Thoracic aorta (tissue), 2 donors: ENCODE data around the gene ANKRD42. TPM values are rescaled to one million over a fixed set of nuclear protein-coding genes. Genes with fewer than 3 reads are reported as not detected.

Source experiments
- ATAC-seq: fragments of 150-250 bp; one replicate; pipeline ENCODE4 v1.8.0; 2017; ENCODE audit warnings: low read depth; ENCODE audit not compliant: insufficient number of reproducible peaks, low FRiP score
- DNase-seq: peaks from one replicate; pipeline ENCODE4 v3.0.0-alpha.2; 2020; ENCODE audit warnings: low spot score
- H3K27ac ChIP-seq, 2 donors: fragments of 200-600 bp; sonication (generic); 1 replicate in 1 of 2; 2 replicates in 1 of 2; pipeline ENCODE4 v1.5.1; 2016; ENCODE audit warnings: mild to moderate bottlenecking in 2 of 2, moderate library complexity in 2 of 2
- H3K27me3 ChIP-seq: fragments of 200-600 bp; sonication (generic); replicated peaks from 2 replicates; pipeline ENCODE4 v1.6.0; 2016; ENCODE audit warnings: mild to moderate bottlenecking; ENCODE audit not compliant: insufficient read depth
- H3K36me3 ChIP-seq: fragments of 200-600 bp; sonication (generic); one replicate; pipeline ENCODE4 v1.5.1; 2016
- H3K4me1 ChIP-seq, 2 donors: fragments of 200-600 bp; sonication (generic); 1 replicate in 1 of 2; 2 replicates in 1 of 2; pipeline versions ENCODE4 v1.5.1 to v1.6.0; 2016; ENCODE audit warnings: low read depth in 2 of 2, mild to moderate bottlenecking in 1 of 2; ENCODE audit not compliant: control insufficient read depth in 1 of 2
- H3K4me3 ChIP-seq: fragments of 200-600 bp; sonication (generic); 2 replicates; pipeline ENCODE4 v1.5.1; 2016; ENCODE audit warnings: mild to moderate bottlenecking
- H3K9me3 ChIP-seq: fragments of 200-600 bp; sonication (generic); 2 replicates; pipeline ENCODE4 v1.5.1; 2016
- total RNA-seq, 2 donors: library from RNA; depleted of rRNA; stranded (reverse); fragments of >200 nt; gene quantifications; one replicate each; pipeline versions ENCODE4 v1.1.0 to v1.2.3, GENCODE V29; 2016
- TF ChIP-seq, protein P1 (sequence below): fragments of 200-600 bp; sonication (generic); IDR thresholded peaks from one replicate; pipeline ENCODE4 v1.5.1; 2019; ENCODE audit warnings: antibody characterized with exemption

ANKRD42 gene
- total RNA-seq, 2 donors from 2014 or later = 11.6 to 25.6 TPM

DNA sequence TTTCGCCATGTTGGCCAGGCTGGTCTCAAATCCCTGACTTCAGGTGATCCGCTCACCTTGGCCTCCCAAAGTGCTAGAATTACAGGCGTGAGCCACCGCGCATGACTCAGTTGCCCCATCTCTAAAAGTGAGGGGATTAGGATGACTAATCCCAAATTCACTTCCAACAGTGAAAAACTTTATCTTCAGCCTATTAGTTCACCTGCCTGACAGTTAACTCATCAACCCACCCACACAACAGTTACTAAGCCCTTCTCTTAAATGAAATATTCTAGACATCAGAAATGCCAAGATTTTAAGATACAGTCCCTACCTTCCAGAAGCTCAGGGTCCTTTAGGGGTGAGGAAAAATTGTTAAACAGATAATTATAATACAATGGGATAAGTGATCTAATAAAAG is 2.0 kb upstream of the ANKRD42 start:
- H3K4me3 ChIP-seq = no peak overlapping the region
- H3K27ac ChIP-seq = peak overlapping the region in 1 of 2 donors; percentile 8
- TF ChIP-seq, protein P1, sequence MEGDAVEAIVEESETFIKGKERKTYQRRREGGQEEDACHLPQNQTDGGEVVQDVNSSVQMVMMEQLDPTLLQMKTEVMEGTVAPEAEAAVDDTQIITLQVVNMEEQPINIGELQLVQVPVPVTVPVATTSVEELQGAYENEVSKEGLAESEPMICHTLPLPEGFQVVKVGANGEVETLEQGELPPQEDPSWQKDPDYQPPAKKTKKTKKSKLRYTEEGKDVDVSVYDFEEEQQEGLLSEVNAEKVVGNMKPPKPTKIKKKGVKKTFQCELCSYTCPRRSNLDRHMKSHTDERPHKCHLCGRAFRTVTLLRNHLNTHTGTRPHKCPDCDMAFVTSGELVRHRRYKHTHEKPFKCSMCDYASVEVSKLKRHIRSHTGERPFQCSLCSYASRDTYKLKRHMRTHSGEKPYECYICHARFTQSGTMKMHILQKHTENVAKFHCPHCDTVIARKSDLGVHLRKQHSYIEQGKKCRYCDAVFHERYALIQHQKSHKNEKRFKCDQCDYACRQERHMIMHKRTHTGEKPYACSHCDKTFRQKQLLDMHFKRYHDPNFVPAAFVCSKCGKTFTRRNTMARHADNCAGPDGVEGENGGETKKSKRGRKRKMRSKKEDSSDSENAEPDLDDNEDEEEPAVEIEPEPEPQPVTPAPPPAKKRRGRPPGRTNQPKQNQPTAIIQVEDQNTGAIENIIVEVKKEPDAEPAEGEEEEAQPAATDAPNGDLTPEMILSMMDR = no peak
- peaks cover 12 to 29% of the 10 kb centered on the region in 2 donors for H3K4me1 ChIP-seq
- DNase-seq (no peak), ATAC-seq (no peak)
- H3K9me3 ChIP-seq = no peaks in the 10 kb centered on the region
- no peaks in the 10 kb centered on the region for H3K27me3 ChIP-seq
- peaks cover 33% of the 10 kb centered on the region for H3K36me3 ChIP-seq

DNA sequence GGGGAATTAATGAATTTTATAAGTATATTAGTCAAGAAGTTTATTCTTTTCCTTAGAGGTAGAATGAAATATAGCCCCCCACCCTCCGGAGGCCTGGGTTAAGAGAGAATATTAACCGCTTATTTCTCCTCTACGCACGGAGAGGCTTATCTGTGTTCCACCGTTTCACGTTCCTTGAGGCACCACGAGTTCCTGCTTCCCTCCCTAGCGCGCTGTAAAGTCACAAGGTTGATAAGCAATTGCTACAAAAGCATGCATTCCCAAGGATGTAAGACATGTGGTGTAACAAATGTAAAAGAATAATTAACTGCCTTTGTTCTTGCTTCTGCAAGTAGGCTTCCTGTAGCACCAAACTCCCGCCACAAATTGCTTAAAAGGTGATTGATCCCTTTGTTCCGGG is 1.5 kb upstream of the ANKRD42 start:
- H3K36me3 ChIP-seq = peaks cover 29% of the 10 kb centered on the region
- TF ChIP-seq, protein P1 = no peak
- no peak for ATAC-seq
- no peaks in the 10 kb centered on the region for H3K27me3 ChIP-seq
- H3K4me3 ChIP-seq = peak overlapping the region; percentile 92
- no peaks in the 10 kb centered on the region for H3K9me3 ChIP-seq
- peaks cover 12 to 34% of the 10 kb centered on the region in 2 donors for H3K4me1 ChIP-seq
- DNase-seq = no peak
- H3K27ac ChIP-seq = peak overlapping the region in 1 of 2 donors; percentile 96

DNA sequence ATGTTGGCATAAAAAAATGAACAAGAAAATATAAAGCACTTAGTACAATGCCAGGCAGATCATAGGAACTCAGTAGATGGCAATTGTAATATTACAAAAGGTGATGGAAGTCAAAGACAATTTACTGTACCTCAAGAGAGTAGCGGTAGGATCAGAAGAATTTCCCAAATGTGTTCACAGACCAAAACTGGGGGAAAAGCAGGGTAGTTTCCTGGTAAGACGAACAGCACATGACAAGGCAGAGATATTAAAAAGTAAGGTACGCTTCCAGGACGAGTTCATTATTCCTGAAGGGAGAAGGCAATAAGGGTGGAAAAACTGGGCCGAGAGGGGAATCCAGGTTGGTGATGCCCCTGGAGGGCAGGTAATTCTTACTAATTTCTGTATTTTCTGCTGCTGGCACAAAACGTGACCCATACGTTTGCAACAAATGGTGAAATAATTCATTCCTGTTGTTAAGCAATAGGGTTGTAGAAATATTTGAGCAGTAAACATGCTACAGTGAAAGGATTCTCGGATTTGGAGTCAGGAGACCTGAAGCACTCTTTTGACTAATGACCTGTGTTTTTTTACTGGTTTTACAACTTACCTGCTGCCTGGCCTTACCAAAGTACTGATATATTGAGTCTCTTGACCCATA is 786 bp upstream of the ANKRD42 start:
- Histone ChIP-seq H3K27ac (peak overlapping the region; percentile 94 to 96), H3K27me3 (no peaks in the 10 kb centered on the region), H3K36me3 (peaks cover 26% of the 10 kb centered on the region), H3K4me1 (peaks cover 12 to 35% of the 10 kb centered on the region in 2 donors), H3K4me3 (peak overlapping the region; percentile 92), H3K9me3 (no peaks in the 10 kb centered on the region)
- no peak for ATAC-seq
- TF ChIP-seq, protein P1 = no peak
- no peak for DNase-seq

DNA sequence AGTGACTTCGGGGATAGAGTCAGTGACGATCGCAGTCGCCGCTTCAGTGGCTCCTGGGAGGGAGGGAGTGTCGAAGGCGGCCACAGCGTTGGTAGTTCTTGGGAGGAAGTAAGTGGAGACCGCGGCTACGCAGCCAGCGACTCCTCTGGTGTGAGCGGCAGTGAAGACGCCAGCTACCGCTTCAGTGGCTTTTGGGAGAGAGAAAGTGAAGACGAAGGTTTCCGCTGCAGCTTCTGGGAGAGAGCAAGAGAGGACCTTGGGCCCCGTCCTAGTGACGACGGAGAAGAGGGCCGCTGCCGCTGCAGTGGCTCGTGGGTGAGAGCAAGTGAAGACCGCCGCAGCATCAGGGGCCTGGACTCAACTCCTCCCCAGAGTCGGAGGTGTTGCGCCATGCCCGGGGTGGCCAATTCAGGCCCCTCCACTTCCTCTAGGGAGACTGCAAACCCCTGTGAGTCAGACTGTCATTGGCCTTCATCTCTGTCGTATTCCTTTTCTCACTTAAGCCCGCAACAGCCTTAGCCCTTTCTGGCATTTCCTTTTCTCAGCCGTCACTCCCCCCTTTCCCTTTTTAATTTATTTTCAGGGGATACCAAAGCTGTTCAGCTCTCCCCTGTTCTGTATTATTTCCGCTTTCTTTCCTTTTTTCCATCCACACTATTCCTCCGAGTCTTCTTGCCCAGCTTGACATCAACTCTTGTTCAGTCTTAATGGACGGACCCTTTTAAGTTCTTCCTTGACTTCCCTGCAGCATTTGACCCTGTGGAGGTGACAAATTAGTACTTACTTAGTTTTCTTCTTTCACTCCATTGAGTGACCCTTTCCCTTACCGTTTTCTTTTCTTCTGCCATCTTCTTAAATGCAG is 1.0 kb downstream of the ANKRD42 start:
- Histone ChIP-seq H3K4me3 (peak overlapping the region; percentile 92), H3K27ac (peak overlapping the region; percentile 94 to 96), H3K9me3 (no peaks in the 10 kb centered on the region), H3K27me3 (no peaks in the 10 kb centered on the region), H3K4me1 (peaks cover 12 to 35% of the 10 kb centered on the region in 2 donors), H3K36me3 (peaks cover 22% of the 10 kb centered on the region)
- peak; percentile 62 for ATAC-seq
- DNase-seq = peak; percentile 37
- TF ChIP-seq, protein P1 = no peak

DNA sequence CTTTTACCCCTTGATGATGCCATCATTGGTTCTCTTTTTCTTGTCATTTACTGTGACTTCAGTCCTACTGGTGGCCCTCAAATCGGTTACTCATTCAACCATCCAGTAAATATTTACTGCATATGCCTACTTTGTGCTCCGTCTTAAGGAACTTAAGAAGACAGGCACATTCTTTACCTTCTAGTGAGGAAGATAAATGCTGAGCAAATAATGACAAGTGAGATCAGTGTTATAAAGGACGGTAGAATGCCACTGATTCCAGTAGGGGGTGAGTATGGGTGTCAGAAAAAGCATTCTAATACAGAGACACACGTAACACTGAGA is 1.6 kb downstream of the ANKRD42 start:
- DNase-seq = no peak
- TF ChIP-seq, protein P1 = no peak
- Histone ChIP-seq H3K9me3 (no peaks in the 10 kb centered on the region), H3K27me3 (no peaks in the 10 kb centered on the region), H3K4me3 (peak overlapping the region; percentile 92), H3K4me1 (peaks cover 12 to 35% of the 10 kb centered on the region in 2 donors), H3K36me3 (peaks cover 16% of the 10 kb centered on the region), H3K27ac (peak overlapping the region; percentile 94 to 96)
- ATAC-seq = no peak
